HG03060 (cell line): ENCODE data around the gene CD40LG.

Experiments
- ATAC-seq: cut with Tn5 transposase; IDR thresholded peaks from one replicate; pipeline ENCODE4 v1.9.1; 2021; ENCODE audit warnings: low read depth, moderate number of reproducible peaks; ENCODE audit not compliant: unreplicated experiment

CD40LG gene

GRCh38 chrX:136647677-136648360 lies at the start of gene CD40LG:
Gene CD40LG (plus strand): TSS chrX:136648158. CDS start chrX:136648249, 91 bp downstream.
- ATAC-seq, result no peak

- no peak for ATAC-seq
These were observed 49.3 kb upstream of the CD40LG start for GRCh38 chrX:136598631-136599030.

- no peak for ATAC-seq
These were observed 47.9 kb upstream of the CD40LG start for GRCh38 chrX:136600059-136600458.

- ATAC-seq, result no peak
These were observed 40.7 kb upstream of the CD40LG start for GRCh38 chrX:136607236-136607635.

- ATAC-seq, result no peak
These were observed 39.5 kb upstream of the CD40LG start for GRCh38 chrX:136608295-136608933.

GRCh38 chrX:136616987-136617685 lies 30.8 kb upstream of the CD40LG start:
- ATAC-seq, result peak; percentile 89

- no peak for ATAC-seq
These were observed 28.0 kb upstream of the CD40LG start for GRCh38 chrX:136619899-136620505.

GRCh38 chrX:136620780-136621179 lies 27.2 kb upstream of the CD40LG start:
- ATAC-seq, result no peak

GRCh38 chrX:136622568-136622967 lies 25.4 kb upstream of the CD40LG start:
- no peak for ATAC-seq

GRCh38 chrX:136623396-136623795 lies 24.6 kb upstream of the CD40LG start:
- ATAC-seq, result no peak

- ATAC-seq, result no peak
These were observed 22.7 kb upstream of the CD40LG start for GRCh38 chrX:136625246-136625645.

- no peak for ATAC-seq
These were observed 21.7 kb upstream of the CD40LG start for GRCh38 chrX:136626237-136626636.

- no peak for ATAC-seq
These were observed 21.1 kb upstream of the CD40LG start for GRCh38 chrX:136626891-136627290.

GRCh38 chrX:136627409-136627808 lies 20.5 kb upstream of the CD40LG start:
- no peak for ATAC-seq

- ATAC-seq, result no peak
These were observed 18.7 kb upstream of the CD40LG start for GRCh38 chrX:136629084-136629750.

GRCh38 chrX:136630881-136631280 lies 17.1 kb upstream of the CD40LG start:
- no peak for ATAC-seq

- no peak for ATAC-seq
These were observed 12.7 kb upstream of the CD40LG start for GRCh38 chrX:136635235-136635634.

- ATAC-seq, result no peak
These were observed 11.8 kb upstream of the CD40LG start for GRCh38 chrX:136636121-136636520.

GRCh38 chrX:136639506-136640176 lies 8.3 kb upstream of the CD40LG start:
- ATAC-seq, result no peak

- no peak for ATAC-seq
These were observed 4.7 kb upstream of the CD40LG start for GRCh38 chrX:136643243-136643642.
